ENCODE results near the gene GCNT1. TPM values are rescaled to one million over a fixed set of nuclear protein-coding genes. Genes with fewer than 3 reads are reported as not detected.

Gene GCNT1
- total and polyA plus RNA-seq, 2 of the 4 experiments (the other 2 are of a cell fraction) = 12.5 to 46.6 TPM

DNA sequence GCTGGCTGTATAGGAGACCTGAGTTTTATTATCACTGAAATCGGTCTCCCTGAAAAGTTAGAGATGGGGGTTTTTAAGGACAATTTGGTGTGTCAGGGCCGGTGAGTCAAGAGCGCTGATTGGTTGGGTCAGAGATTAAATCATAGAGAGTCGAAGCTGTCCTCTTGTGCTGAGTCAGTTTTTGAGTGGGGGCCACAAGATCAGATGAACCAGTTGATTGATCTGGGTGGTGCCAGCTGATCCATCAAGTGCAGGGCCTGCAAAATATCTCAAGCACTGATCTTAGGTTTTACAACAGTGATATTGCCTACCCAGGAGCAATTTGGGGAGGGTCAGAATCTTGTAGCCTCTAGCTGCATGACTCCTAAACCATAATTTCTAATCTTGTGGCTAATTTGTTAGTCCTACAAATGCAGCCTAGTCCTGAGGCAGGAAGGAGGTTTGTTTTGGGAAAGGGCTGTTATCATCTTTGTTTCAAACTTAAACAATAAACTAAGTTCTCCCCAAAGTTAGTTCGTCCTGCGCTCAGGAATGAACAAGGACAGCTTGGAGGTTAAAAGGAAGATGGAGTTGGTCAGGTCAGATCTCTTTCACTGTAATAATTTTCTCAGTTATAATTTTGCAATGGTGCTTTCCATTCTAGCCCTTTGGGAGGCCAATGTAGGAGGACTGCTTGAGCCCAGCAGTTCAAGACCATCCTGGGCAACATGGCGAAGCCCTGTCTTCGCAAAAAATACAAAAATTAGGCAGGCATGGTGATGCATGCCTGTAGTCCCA lies 33.1 kb upstream of the GCNT1 start:
- Histone ChIP-seq H3K4me2 (ENCODE audit: low read depth, low read length) (no peak overlapping the region), H3K9me3 (ENCODE audit: control insufficient read depth, insufficient read depth, low read length) (no peaks in the 10 kb centered on the region), H3K18ac (ENCODE audit: low read depth, low read length) (no peak overlapping the region), H4K91ac (ENCODE audit: insufficient read depth, low read depth, low read length) (no peak overlapping the region), H3K4me3 (ENCODE audit: insufficient read depth, low read depth, low read length) (no peak overlapping the region), H2BK120ac (ENCODE audit: low read depth, low read length) (no peak overlapping the region), H2BK20ac (ENCODE audit: low read depth, low read length) (no peak overlapping the region), H4K8ac (ENCODE audit: low read depth in 2 of 2, low read length in 2 of 2) (no peak overlapping the region), H3K36me3 (ENCODE audit: control insufficient read depth, insufficient read depth, low read length) (no peaks in the 10 kb centered on the region), H3K27me3 (ENCODE audit: control insufficient read depth, insufficient read depth, low read length) (no peaks in the 10 kb centered on the region), H2AK5ac (ENCODE audit: low read depth, low read length) (no peak overlapping the region), H3K14ac (replicated peaks; ENCODE audit: low read depth, low read length) (no peak overlapping the region), H3K56ac (ENCODE audit: extremely low read depth, insufficient read depth, low read length) (no peak overlapping the region), H3K9me1 (ENCODE audit: insufficient read depth, low read length) (no peaks in the 10 kb centered on the region), H2BK5ac (ENCODE audit: low read depth, low read length, poor library complexity, severe bottlenecking) (no peak overlapping the region), H3K4ac (ENCODE audit: low read depth, low read length) (no peak overlapping the region), H3K9ac (ENCODE audit: low read depth, low read length) (no peak overlapping the region), H2AFZ (replicated peaks; ENCODE audit: low read length, poor library complexity) (no peak overlapping the region), H3K79me1 (ENCODE audit: low read depth in 1 of 2, low read length in 2 of 2) (no peaks in the 10 kb centered on the region), H3K23ac (ENCODE audit: low read depth, low read length) (no peak overlapping the region), H3K4me1 (ENCODE audit: control insufficient read depth, insufficient read depth, low read length) (no peaks in the 10 kb centered on the region), H2BK15ac (ENCODE audit: low read depth, low read length) (no peak overlapping the region), H3K27ac (ENCODE audit: insufficient read depth, low read length) (no peak overlapping the region), H2AK9ac (replicated peaks; ENCODE audit: low read depth, low read length, poor library complexity) (no peak overlapping the region), H4K20me1 (ENCODE audit: insufficient read depth, low read length) (no peaks in the 10 kb centered on the region), H4K5ac (ENCODE audit: low read depth, low read length) (no peak overlapping the region)
- dilution Hi-C loops (cut with HindIII; ENCODE audit: low sequenced_read_pairs, unreplicated experiment) = no loop called here
- POLR2A ChIA-PET (ENCODE audit: unreplicated experiment) = no interaction called here
- TF ChIP-seq BHLHE40 (IDR thresholded peaks at IDR 0.05; ENCODE audit: low read depth, low read length) (no peak), CEBPB (IDR thresholded peaks at IDR 0.05; ENCODE audit: low read depth, low read length) (no peak), MAZ (IDR thresholded peaks at IDR 0.05; ENCODE audit: borderline replicate concordance, low read depth, low read length) (no peak), SMC3 (IDR thresholded peaks at IDR 0.05; ENCODE audit: low read depth, low read length) (no peak)
- no CpG with 5 or more reads among the region's 8 CpGs for WGBS, 2 experiments (ENCODE audit: extremely low coverage in 2 of 2, insufficient read length in 1 of 2)
- CTCF ChIA-PET = interaction anchor here (0.5 kb wide), 1 partner anchor 1853 kb away, joined by 7 read pairs; no protein-coding TSS in a partner anchor
- BruUV-seq (replicated peaks) = no TSS peak
- in situ Hi-C loops (cut with MboI; ENCODE audit: low sequenced_read_pairs) = no loop called here
- ATAC-seq (ENCODE audit: low read depth) = no peak
- intact Hi-C loops (cut with micrococcal nuclease) = no loop called here
- DNase-seq = no peak
